K562 (cell line): Measurements from ENCODE around the gene MIDN. TPM values are rescaled to one million over a fixed set of nuclear protein-coding genes. Genes with fewer than 3 reads are reported as not detected.

Experiments used
- ETV6 ChIP-seq, 3 experiments: fragments of 150-350 bp in 1 of 3; sonication (generic) in 1 of 3; formaldehyde crosslinking in 1 of 3; IDR thresholded peaks; 2 replicates each; pipeline versions ENCODE4 v1.6.1 to v1.8.0; 2014 to 2022; ENCODE audit warnings: borderline replicate concordance in 2 of 3, low read depth in 2 of 3, antibody characterized with exemption in 1 of 3, low read length in 1 of 3, mild to moderate bottlenecking in 1 of 3, missing genetic modification reagents in 1 of 3
- JUND ChIP-seq, 2 experiments: IDR thresholded peaks; 2 replicates in 1 of 2; 3 replicates in 1 of 2; pipeline ENCODE4 v1.6.1; 2011; ENCODE audit warnings: borderline replicate concordance in 2 of 2, low read depth in 2 of 2, low read length in 2 of 2, improper control_type of control experiment in 1 of 2, missing biosample characterization in 1 of 2, missing genetic modification characterization in 1 of 2, missing genetic modification reagents in 1 of 2
- POLR2G ChIP-seq: fragments of 200-400 bp; formaldehyde crosslinking; IDR thresholded peaks from 2 replicates; pipeline ENCODE4 v1.6.1; 2017; ENCODE audit warnings: low read depth, mild to moderate bottlenecking, antibody characterized with exemption, low read length, moderate library complexity
- RCOR1 ChIP-seq, 2 experiments: IDR thresholded peaks; 2 replicates each; pipeline ENCODE4 v1.6.1; 2012; ENCODE audit warnings: low read depth in 2 of 2, low read length in 2 of 2, borderline replicate concordance in 1 of 2, improper control_type of control experiment in 1 of 2
- ZNF407 ChIP-seq: fragments of 450-650 bp; IDR thresholded peaks from 2 replicates; pipeline ENCODE4 v1.6.1; 2016; ENCODE audit warnings: low read depth
- polyA plus RNA-seq, 8 experiments: library from polyadenylated mRNA; depleted of rRNA in 4 of 8; stranded (reverse) in 5 of 8; unstranded in 3 of 8; fragments of >200 nt; fragmentation: Nextera tagmentation in 2 of 8; fragmentation: Illumina TruSeq in 1 of 8; extraction: Ambion mirVana in 2 of 8; extraction: Trizol in 1 of 8; gene quantifications; 2 replicates each; pipeline versions ENCODE4 v1.2.1 to v1.2.3, GENCODE V29; 2011 to 2014; ENCODE audit warnings: inconsistent platforms in 1 of 8, missing spikeins in 1 of 8
- total RNA-seq, 7 experiments: library from RNA; depleted of rRNA in 6 of 7; stranded (reverse); fragments of >200 nt in 6 of 7; fragmentation: Illumina TruSeq in 2 of 7; extraction: Trizol in 2 of 7; gene quantifications; 2 replicates each; pipeline versions ENCODE4 v1.2.1 to v1.2.3, GENCODE V29; 2011 to 2021; ENCODE audit warnings: low replicate concordance in 1 of 7
- TF ChIP-seq, protein P1 (sequence below), 2 experiments: fragments of 450-650 bp; IDR thresholded peaks; 2 replicates each; pipeline ENCODE4 v1.6.1; 2016; ENCODE audit warnings: mild to moderate bottlenecking in 2 of 2, borderline replicate concordance in 1 of 2, low read depth in 1 of 2, moderate library complexity in 1 of 2

The MIDN gene
- total and polyA plus RNA-seq, 9 of the 15 experiments (the other 6 are each of a cell fraction or from before 2014, with no cell fraction given): 0.17 to 120 (median 10.1) TPM

DNA sequence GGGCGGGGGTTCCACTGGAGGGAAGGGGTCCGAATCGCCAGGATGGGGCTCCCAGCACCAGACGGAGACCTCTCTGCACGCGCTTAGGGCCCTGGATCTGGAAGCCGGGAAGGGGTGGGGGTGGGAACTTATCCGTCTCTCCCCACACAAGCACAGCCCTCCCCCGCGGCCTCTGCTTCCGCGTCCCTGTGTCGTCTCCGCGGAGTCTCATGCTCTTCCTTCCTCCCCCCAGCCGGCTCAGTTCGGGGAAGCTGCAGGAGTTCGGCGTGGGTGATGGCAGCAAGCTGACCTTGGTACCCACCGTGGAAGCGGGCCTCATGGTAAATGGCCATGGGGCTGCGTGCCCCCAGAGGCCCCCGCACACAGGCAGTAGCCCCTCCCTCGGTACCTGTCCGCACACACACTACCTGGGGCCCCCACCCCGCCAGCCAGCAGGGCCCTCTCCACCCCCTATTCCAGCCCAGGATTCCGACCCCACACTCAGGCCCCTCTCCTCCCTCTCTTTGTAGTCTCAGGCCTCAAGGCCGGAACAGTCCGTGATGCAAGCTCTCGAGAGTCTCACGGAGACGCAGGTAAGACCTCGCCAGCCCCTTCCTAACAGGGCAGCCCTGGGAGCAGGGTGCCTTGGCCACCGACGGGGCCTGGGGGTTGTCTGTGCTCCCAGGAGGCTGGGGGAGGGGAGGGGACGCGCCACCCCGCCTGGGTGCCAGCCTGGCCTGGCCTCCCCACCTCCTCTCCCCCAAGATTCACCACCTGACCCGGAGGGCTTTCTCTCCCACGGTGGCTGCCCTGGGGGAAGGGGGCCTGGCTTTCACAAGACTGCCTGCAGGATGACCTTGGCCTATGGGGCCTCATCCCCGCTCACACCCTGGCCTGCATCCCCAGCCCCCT lies 3.2 kb downstream of the MIDN start (continued):
- TF ChIP-seq, protein P1, sequence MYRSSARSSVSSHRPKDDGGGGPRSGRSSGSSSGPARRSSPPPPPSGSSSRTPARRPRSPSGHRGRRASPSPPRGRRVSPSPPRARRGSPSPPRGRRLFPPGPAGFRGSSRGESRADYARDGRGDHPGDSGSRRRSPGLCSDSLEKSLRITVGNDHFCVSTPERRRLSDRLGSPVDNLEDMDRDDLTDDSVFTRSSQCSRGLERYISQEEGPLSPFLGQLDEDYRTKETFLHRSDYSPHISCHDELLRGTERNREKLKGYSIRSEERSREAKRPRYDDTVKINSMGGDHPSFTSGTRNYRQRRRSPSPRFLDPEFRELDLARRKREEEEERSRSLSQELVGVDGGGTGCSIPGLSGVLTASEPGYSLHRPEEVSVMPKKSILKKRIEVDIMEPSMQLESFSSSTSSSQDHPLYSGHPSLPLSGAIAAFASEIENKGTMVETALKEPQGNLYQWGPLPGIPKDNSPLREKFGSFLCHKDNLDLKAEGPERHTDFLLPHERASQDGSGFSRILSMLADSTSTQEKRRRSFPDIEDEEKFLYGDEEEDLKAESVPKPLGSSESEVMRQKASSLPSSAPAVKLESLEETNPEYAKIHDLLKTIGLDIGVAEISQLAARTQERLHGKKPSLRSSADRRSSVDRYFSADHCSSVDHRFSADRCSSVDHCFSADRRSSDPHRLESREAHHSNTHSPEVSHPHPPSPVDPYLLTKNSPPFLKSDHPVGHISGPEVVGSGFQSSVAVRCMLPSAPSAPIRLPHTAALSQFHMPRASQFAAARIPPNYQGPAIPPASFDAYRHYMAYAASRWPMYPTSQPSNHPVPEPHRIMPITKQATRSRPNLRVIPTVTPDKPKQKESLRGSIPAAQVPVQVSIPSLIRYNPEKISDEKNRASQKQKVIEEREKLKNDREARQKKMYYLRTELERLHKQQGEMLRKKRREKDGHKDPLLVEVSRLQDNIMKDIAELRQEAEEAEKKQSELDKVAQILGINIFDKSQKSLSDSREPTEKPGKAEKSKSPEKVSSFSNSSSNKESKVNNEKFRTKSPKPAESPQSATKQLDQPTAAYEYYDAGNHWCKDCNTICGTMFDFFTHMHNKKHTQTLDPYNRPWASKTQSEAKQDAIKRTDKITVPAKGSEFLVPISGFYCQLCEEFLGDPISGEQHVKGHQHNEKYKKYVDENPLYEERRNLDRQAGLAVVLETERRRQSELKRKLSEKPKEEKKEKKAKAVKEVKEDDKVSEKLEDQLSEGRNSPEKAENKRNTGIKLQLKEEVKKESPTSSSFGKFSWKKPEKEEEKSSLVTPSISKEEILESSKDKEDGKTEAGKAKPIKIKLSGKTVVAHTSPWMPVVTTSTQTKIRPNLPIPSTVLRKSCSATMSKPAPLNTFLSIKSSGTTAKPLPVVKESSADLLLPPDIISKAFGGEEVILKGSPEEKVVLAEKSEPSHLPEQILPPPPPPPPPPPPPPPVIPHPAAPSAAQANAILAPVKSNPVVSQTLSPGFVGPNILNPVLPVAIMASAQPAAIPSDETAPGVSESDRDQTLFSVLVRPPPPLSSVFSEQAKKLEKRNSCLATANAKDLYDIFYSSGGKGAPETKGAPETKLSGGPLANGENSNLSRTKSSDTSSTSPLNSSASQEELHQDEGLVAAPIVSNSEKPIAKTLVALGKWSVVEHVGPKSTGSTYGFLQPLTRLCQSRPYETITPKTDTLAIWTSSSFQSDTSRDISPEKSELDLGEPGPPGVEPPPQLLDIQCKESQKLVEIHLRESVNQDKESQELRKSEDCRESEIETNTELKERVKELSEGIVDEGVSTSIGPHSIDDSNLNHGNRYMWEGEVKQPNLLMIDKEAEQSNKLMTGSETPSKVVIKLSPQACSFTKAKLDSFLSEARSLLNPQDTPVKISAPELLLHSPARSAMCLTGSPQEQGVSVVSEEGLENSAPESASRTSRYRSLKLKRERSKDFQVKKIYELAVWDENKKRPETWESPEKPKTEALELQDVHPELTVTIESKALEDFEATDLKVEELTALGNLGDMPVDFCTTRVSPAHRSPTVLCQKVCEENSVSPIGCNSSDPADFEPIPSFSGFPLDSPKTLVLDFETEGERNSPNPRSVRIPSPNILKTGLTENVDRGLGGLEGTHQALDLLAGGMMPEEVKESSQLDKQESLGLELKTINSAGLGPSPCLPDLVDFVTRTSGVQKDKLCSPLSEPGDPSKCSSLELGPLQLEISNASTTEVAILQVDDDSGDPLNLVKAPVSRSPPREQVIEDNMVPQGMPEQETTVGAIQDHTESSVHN (IDR thresholded peaks at IDR 0.05; ENCODE audit: borderline replicate concordance in 1 of 2, low read depth in 1 of 2): no peak
- peak; percentile 74 for TF ChIP-seq POLR2G
- TF ChIP-seq ZNF407: no peak
- 0 out of 4 replicates have a peak, but pooled peaks of 1 of the 2 experiments have one; percentile 57 for TF ChIP-seq ETV6 (IDR thresholded peaks at IDR 0.05; ENCODE audit: borderline replicate concordance in 1 of 2, low read depth in 2 of 2, low read length in 1 of 2)
- no peak for TF ChIP-seq ETV6 (CRISPR knock-in tag; IDR thresholded peaks at IDR 0.05; ENCODE audit: borderline replicate concordance)
- peak; percentile 63 for TF ChIP-seq JUND (IDR thresholded peaks at IDR 0.05; ENCODE audit: borderline replicate concordance, low read depth, low read length)
- TF ChIP-seq JUND (tag; IDR thresholded peaks at IDR 0.05; ENCODE audit: borderline replicate concordance, low read depth, low read length): peak; percentile 28; the same call in 1 of the 3 replicates
- peak in 1 of 2 experiments; percentile 42; a peak in 1 of 4 replicates for TF ChIP-seq RCOR1 (IDR thresholded peaks at IDR 0.05; ENCODE audit: borderline replicate concordance in 1 of 2, low read depth in 2 of 2, low read length in 2 of 2)
